WERI-Rb-1 (cell line): ENCODE data around the gene GRHL1.

Experiments
- DNase-seq: peaks from one replicate; pipeline ENCODE4 v3.0.0-alpha.2; 2020
- H3K27ac ChIP-seq: fragments of 250-450 bp; sonication (Bioruptor Pico); 2 replicates; pipeline ENCODE4 v1.5.1; 2020; ENCODE audit warnings: mild to moderate bottlenecking, moderate library complexity
- H3K27me3 ChIP-seq: fragments of 250-450 bp; sonication (Bioruptor Pico); 2 replicates; pipeline ENCODE4 v1.5.1; 2021; ENCODE audit warnings: mild to moderate bottlenecking, low read depth, moderate library complexity; ENCODE audit not compliant: insufficient read depth, severe bottlenecking
- H3K36me3 ChIP-seq: fragments of 250-450 bp; sonication (Bioruptor Pico); 2 replicates; pipeline ENCODE4 v1.5.1; 2020; ENCODE audit warnings: mild to moderate bottlenecking, moderate library complexity
- H3K4me3 ChIP-seq: 2 replicates; pipeline ENCODE4 v1.5.1; 2011; ENCODE audit warnings: low read depth, mild to moderate bottlenecking, control low read depth, low read length
- H3K9me3 ChIP-seq: fragments of 250-450 bp; sonication (Bioruptor Pico); 2 replicates; pipeline ENCODE4 v1.5.1; 2021; ENCODE audit warnings: mild to moderate bottlenecking, moderate library complexity; ENCODE audit not compliant: severe bottlenecking
- TF ChIP-seq, protein P1 (sequence below): IDR thresholded peaks from 2 replicates; pipeline ENCODE4 v1.5.1; 2011; ENCODE audit warnings: low read depth, mild to moderate bottlenecking, control low read depth, inconsistent platforms, low read length

The GRHL1 gene

DNA sequence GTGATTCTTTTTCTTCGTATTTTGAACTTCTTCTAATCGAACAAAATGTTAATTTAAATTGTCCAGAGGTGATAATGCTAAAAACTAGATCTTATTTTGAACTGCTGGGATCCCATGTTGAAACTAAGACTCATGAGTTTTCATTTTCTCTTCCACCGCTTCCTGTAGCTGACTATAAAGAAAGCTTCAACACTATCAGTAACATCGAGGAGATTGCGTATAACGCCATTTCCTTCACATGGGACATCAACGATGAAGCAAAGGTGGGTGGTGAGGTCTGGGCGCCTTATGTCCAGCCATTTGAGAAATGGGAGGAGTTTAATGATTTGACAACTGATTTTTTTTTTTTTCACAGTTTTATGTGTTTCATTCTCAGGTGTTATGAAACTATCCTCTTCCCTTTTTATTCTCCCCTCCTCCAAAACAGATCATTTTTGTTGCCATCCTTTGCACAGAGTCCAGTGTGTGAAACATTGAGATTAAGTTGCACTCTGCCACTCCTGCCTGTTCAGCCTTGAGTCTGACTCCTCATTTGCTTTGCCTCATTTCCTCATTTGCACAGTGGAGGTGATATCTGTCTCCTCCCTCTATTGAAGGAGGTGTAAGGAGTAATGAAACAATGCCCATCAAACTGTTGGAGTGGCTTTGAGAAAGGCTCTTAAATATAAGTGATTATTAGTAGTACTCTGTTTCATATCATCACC, 13.8 kb downstream of the GRHL1 start:
- H3K27ac ChIP-seq: no peak overlapping the region
- TF ChIP-seq, protein P1, sequence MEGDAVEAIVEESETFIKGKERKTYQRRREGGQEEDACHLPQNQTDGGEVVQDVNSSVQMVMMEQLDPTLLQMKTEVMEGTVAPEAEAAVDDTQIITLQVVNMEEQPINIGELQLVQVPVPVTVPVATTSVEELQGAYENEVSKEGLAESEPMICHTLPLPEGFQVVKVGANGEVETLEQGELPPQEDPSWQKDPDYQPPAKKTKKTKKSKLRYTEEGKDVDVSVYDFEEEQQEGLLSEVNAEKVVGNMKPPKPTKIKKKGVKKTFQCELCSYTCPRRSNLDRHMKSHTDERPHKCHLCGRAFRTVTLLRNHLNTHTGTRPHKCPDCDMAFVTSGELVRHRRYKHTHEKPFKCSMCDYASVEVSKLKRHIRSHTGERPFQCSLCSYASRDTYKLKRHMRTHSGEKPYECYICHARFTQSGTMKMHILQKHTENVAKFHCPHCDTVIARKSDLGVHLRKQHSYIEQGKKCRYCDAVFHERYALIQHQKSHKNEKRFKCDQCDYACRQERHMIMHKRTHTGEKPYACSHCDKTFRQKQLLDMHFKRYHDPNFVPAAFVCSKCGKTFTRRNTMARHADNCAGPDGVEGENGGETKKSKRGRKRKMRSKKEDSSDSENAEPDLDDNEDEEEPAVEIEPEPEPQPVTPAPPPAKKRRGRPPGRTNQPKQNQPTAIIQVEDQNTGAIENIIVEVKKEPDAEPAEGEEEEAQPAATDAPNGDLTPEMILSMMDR: no peak
- DNase-seq: no peak
- H3K36me3 ChIP-seq: peaks cover 75% of the 10 kb centered on the region
- H3K9me3 ChIP-seq: no peaks in the 10 kb centered on the region
- H3K27me3 ChIP-seq: no peaks in the 10 kb centered on the region
- H3K4me3 ChIP-seq: no peak overlapping the region

GRCh38 chr2:9966491-9967022, 15.1 kb downstream of the GRHL1 start:
- no peak overlapping the region for H3K4me3 ChIP-seq
- H3K9me3 ChIP-seq: no peaks in the 10 kb centered on the region
- DNase-seq: no peak
- no peaks in the 10 kb centered on the region for H3K27me3 ChIP-seq
- peaks cover 63% of the 10 kb centered on the region for H3K36me3 ChIP-seq
- H3K27ac ChIP-seq: no peak overlapping the region
- TF ChIP-seq, protein P1: no peak

- Histone ChIP-seq H3K27ac (no peak overlapping the region), H3K9me3 (no peaks in the 10 kb centered on the region), H3K4me3 (no peak overlapping the region), H3K27me3 (no peaks in the 10 kb centered on the region), H3K36me3 (peaks cover 59% of the 10 kb centered on the region)
- no peak for DNase-seq
- TF ChIP-seq, protein P1: no peak
These were observed 15.7 kb downstream of the GRHL1 start for GRCh38 chr2:9967053-9967775.

- no peak overlapping the region for H3K4me3 ChIP-seq
- 0 out of 2 replicates have a peak overlapping the region, but pooled peaks have one; percentile 7 for H3K27ac ChIP-seq
- H3K9me3 ChIP-seq: no peaks in the 10 kb centered on the region
- TF ChIP-seq, protein P1: no peak
- DNase-seq: no peak
- no peaks in the 10 kb centered on the region for H3K27me3 ChIP-seq
- H3K36me3 ChIP-seq: peaks cover 57% of the 10 kb centered on the region
These were observed 17.3 kb downstream of the GRHL1 start for GRCh38 chr2:9968553-9969497.

- TF ChIP-seq, protein P1: no peak
- DNase-seq: peak; percentile 69
These were observed 18.9 kb downstream of the GRHL1 start for GRCh38 chr2:9970200-9971044.

More at GRCh38 chr2:9970200-9971044, 18.9 kb downstream of the GRHL1 start:
- H3K9me3 ChIP-seq: no peaks in the 10 kb centered on the region
- H3K4me3 ChIP-seq: peak overlapping the region; percentile 20
- H3K27me3 ChIP-seq: no peaks in the 10 kb centered on the region
- H3K27ac ChIP-seq: peak overlapping the region; percentile 70
- H3K36me3 ChIP-seq: peaks cover 55% of the 10 kb centered on the region
